ENCODE measurements around the gene IGLL1. TPM values are rescaled to one million over a fixed set of nuclear protein-coding genes. Genes with fewer than 3 reads are reported as not detected.
"Not testable (repeated sequence)": the region's sequence is repeated elsewhere in the genome, so short reads cannot be mapped to it uniquely, and the experiment has no call there.

IGLL1 gene
- total RNA-seq, 1 donor from 2014 or later: not detected

- Histone ChIP-seq H3K36me3 (no peaks in the 10 kb centered on the region), H3K27me3 (ENCODE audit: low read depth) (peaks cover 5% of the 10 kb centered on the region), H3K27ac (no peak overlapping the region), H3K9me3 (no peaks in the 10 kb centered on the region), H3K4me1 (no peaks in the 10 kb centered on the region), H3K4me3 (no peak overlapping the region)
- TF ChIP-seq, protein P1, sequence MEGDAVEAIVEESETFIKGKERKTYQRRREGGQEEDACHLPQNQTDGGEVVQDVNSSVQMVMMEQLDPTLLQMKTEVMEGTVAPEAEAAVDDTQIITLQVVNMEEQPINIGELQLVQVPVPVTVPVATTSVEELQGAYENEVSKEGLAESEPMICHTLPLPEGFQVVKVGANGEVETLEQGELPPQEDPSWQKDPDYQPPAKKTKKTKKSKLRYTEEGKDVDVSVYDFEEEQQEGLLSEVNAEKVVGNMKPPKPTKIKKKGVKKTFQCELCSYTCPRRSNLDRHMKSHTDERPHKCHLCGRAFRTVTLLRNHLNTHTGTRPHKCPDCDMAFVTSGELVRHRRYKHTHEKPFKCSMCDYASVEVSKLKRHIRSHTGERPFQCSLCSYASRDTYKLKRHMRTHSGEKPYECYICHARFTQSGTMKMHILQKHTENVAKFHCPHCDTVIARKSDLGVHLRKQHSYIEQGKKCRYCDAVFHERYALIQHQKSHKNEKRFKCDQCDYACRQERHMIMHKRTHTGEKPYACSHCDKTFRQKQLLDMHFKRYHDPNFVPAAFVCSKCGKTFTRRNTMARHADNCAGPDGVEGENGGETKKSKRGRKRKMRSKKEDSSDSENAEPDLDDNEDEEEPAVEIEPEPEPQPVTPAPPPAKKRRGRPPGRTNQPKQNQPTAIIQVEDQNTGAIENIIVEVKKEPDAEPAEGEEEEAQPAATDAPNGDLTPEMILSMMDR (IDR thresholded peaks at IDR 0.05): no peak
- ATAC-seq: no peak
- DNase-seq: no peak
- intact Hi-C loops (cut with DNase I): no loop called here
These were observed 26.4 kb upstream of the IGLL1 start for GRCh38 chr22:23606204-23607131.

- Histone ChIP-seq H3K4me3 (no peak overlapping the region), H3K4me1 (no peaks in the 10 kb centered on the region), H3K27ac (no peak overlapping the region), H3K27me3 (ENCODE audit: low read depth) (peaks cover 5% of the 10 kb centered on the region), H3K9me3 (no peaks in the 10 kb centered on the region), H3K36me3 (no peaks in the 10 kb centered on the region)
- ATAC-seq (no peak), DNase-seq (no peak)
- intact Hi-C loops (cut with DNase I): no loop called here
- TF ChIP-seq, protein P1 (IDR thresholded peaks at IDR 0.05): no peak
These were observed 25.0 kb upstream of the IGLL1 start for GRCh38 chr22:23604939-23605712.

DNA sequence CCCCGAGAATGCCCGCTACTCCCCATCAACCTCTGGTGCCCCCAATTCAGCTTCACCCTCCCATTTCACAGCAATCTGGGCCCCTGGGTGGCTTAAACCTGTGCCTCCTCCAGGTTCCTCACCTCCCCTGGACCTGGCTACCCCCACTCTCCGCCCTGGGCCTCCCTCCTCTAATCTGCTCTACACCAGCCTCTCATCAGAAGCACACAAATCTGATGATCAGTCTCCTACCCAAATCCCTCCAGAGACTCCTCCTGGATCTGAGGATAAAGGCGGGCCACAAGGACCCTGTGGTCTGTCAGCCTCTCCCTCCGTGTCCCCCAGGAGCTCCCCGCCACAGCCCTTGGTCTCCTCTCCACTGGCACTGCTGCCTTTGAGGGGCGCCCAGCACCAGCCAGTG, 23.2 kb upstream of the IGLL1 start:
- Histone ChIP-seq H3K4me3 (no peak overlapping the region), H3K9me3 (no peaks in the 10 kb centered on the region), H3K36me3 (no peaks in the 10 kb centered on the region), H3K27ac (no peak overlapping the region), H3K4me1 (no peaks in the 10 kb centered on the region), H3K27me3 (ENCODE audit: low read depth) (peaks cover 5% of the 10 kb centered on the region)
- DNase-seq (no peak), ATAC-seq (no peak)
- intact Hi-C loops (cut with DNase I): no loop called here
- TF ChIP-seq, protein P1 (IDR thresholded peaks at IDR 0.05): no peak

- TF ChIP-seq, protein P1 (IDR thresholded peaks at IDR 0.05): no peak
- intact Hi-C loops (cut with DNase I): no loop called here
- no peak overlapping the region for H3K27ac ChIP-seq
- H3K27me3 ChIP-seq (ENCODE audit: low read depth): no peaks in the 10 kb centered on the region
- no peak for DNase-seq
- no peaks in the 10 kb centered on the region for H3K4me1 ChIP-seq
- H3K9me3 ChIP-seq: no peaks in the 10 kb centered on the region
- no peaks in the 10 kb centered on the region for H3K36me3 ChIP-seq
- ATAC-seq: peak; percentile 18 to 33
- no peak overlapping the region for H3K4me3 ChIP-seq
These were observed 18.9 kb upstream of the IGLL1 start for GRCh38 chr22:23598805-23599518.

GRCh38 chr22:23597576-23598268, 17.6 kb upstream of the IGLL1 start:
- ATAC-seq: peak in 1 of 2 donors; percentile 39
- intact Hi-C loops (cut with DNase I); DNase-seq: not testable (repeated sequence)

DNA sequence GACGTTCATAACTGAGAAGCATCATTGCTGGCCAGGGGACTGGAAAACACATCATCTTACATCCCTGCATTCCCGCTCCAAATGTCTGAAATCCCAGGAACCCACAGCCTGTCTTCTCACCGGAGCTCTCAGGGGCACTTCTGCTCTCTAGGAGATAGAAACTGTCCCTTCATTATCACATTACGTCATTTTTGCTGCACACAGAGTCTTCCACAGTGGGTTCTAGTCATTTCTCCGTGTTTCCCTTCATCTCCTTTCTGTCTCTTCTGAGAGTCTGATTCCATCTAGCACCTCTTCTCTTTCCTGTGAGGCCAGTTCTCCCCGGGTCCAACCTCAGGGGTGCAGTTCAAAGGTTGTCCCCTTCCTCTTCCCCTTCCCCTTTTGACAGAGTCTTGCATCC, 15.8 kb upstream of the IGLL1 start:
- intact Hi-C loops (cut with DNase I); H3K4me3 ChIP-seq; H3K27me3 ChIP-seq (ENCODE audit: low read depth); H3K36me3 ChIP-seq; H3K9me3 ChIP-seq; H3K27ac ChIP-seq; DNase-seq; ATAC-seq; H3K4me1 ChIP-seq: not testable (repeated sequence)

More at GRCh38 chr22:23597576-23598268, 17.6 kb upstream of the IGLL1 start:
- not testable (repeated sequence) for H3K27ac ChIP-seq; H3K36me3 ChIP-seq; H3K9me3 ChIP-seq; H3K27me3 ChIP-seq (ENCODE audit: low read depth); H3K4me3 ChIP-seq; H3K4me1 ChIP-seq
